T follicular helper cell (primary cell): ENCODE results near the gene FNDC10.
A peak's percentile ranks its signal among the peaks of the same experiment; 100 is the strongest.
"Not testable (repeated sequence)": the region's sequence is repeated elsewhere in the genome, so short reads cannot be mapped to it uniquely, and the experiment has no call there.

Experiments used
- DNase-seq: peaks from one replicate; pipeline ENCODE4 v3.0.0-alpha.2; 2020; ENCODE audit warnings: low read depth

FNDC10 gene

GRCh38 chr1:1599030-1599934 lies 653 bp downstream of the FNDC10 start:
- DNase-seq: no peak

- no peak for DNase-seq
These were observed 1.3 kb downstream of the FNDC10 start for GRCh38 chr1:1598720-1599029.

GRCh38 chr1:1598051-1598719 lies 1.8 kb downstream of the FNDC10 start:
- no peak for DNase-seq

GRCh38 chr1:1597275-1597930 lies 2.5 kb downstream of the FNDC10 start:
- DNase-seq: no peak

GRCh38 chr1:1596493-1597274 lies 3.3 kb downstream of the FNDC10 start:
- DNase-seq: no peak

- DNase-seq: not testable (repeated sequence)
These were observed 4.6 kb downstream of the FNDC10 start for GRCh38 chr1:1595341-1595740.

- no peak for DNase-seq
These were observed 5.2 kb downstream of the FNDC10 start for GRCh38 chr1:1594602-1595260.

- no peak for DNase-seq
These were observed 5.9 kb downstream of the FNDC10 start for GRCh38 chr1:1593834-1594601.

- DNase-seq: no peak
These were observed 8.5 kb downstream of the FNDC10 start for GRCh38 chr1:1591452-1591851.

- no peak for DNase-seq
These were observed 16.5 kb downstream of the FNDC10 start for GRCh38 chr1:1583347-1584010.

- no peak for DNase-seq
These were observed 17.2 kb downstream of the FNDC10 start for GRCh38 chr1:1582585-1583346.

GRCh38 chr1:1578371-1578940 lies 21.5 kb downstream of the FNDC10 start:
- no peak for DNase-seq

GRCh38 chr1:1577367-1578011 lies 22.4 kb downstream of the FNDC10 start:
- no peak for DNase-seq

- peak; percentile 90 for DNase-seq
These were observed 25.0 kb downstream of the FNDC10 start, which contains the start of gene SSU72 for GRCh38 chr1:1574721-1575537. TSS of gene SSU72 (minus strand) at chr1:1574863. CDS start at chr1:1574557, 306 bp downstream.

GRCh38 chr1:1573843-1574720 lies 25.9 kb downstream of the FNDC10 start:
- peak; percentile 64 for DNase-seq

- no peak for DNase-seq
These were observed 30.6 kb downstream of the FNDC10 start for GRCh38 chr1:1569341-1569740.

GRCh38 chr1:1567891-1568291 lies 32.0 kb downstream of the FNDC10 start:
- no peak for DNase-seq
